Measurements from ENCODE around the gene OBSL1.

- TF ChIP-seq CTCF (IDR thresholded peaks at IDR 0.05; ENCODE audit: extremely low read depth in 1 of 2, insufficient read depth in 1 of 2, low read depth in 1 of 2, low read length in 2 of 2) (no peak), POLR2A (IDR thresholded peaks at IDR 0.05; ENCODE audit: low read depth, low read length) (no peak)
Measured at GRCh38 chr2:219570924-219571310, 422 bp downstream of the OBSL1 start.

Measured in endothelial cell of umbilical vein (primary cell).